ENCODE results near the gene KCND2.

DNA sequence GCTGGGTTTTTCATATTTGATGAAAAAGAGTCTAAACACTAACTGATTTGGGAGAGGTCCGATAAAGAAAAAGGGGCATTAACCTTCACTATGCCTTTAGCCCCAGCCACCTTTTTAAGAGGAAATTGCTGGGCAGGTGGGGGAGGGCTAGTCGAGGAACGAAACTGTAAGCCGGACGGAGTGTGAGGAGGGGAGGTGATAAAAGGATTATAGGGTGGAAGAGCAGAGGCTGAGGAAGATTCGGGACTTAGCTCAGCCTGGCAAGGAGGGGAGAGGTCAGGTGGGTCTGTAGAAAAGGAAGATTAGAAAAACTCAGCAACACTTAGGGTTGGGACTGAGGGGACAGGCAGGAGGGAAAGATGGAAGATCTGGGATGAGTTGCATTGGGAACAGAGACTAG is 508.0 kb downstream of the KCND2 start:
- TF ChIP-seq, protein P1, sequence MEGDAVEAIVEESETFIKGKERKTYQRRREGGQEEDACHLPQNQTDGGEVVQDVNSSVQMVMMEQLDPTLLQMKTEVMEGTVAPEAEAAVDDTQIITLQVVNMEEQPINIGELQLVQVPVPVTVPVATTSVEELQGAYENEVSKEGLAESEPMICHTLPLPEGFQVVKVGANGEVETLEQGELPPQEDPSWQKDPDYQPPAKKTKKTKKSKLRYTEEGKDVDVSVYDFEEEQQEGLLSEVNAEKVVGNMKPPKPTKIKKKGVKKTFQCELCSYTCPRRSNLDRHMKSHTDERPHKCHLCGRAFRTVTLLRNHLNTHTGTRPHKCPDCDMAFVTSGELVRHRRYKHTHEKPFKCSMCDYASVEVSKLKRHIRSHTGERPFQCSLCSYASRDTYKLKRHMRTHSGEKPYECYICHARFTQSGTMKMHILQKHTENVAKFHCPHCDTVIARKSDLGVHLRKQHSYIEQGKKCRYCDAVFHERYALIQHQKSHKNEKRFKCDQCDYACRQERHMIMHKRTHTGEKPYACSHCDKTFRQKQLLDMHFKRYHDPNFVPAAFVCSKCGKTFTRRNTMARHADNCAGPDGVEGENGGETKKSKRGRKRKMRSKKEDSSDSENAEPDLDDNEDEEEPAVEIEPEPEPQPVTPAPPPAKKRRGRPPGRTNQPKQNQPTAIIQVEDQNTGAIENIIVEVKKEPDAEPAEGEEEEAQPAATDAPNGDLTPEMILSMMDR (IDR thresholded peaks at IDR 0.05; ENCODE audit: low read length), result no peak
- no peak for TF ChIP-seq EZH2 (IDR thresholded peaks at IDR 0.05; ENCODE audit: borderline replicate concordance, low read length)
